Activated T-cell treated with anti-CD3 and anti-CD28 coated beads, Interleukin-2, amount 50 U/mL, for 48 hours (primary cell): ENCODE data around the gene SLC18A2.

ENCODE experiments used
- DNase-seq, 2 experiments: peaks; one replicate each; pipeline ENCODE4 v3.0.0-alpha.2; 2020

The SLC18A2 gene

GRCh38 chr10:117239051-117239450, 1.9 kb upstream of the SLC18A2 start:
- no peak for DNase-seq

GRCh38 chr10:117239721-117240620, 943 bp upstream of the SLC18A2 start:
- DNase-seq: no peak

- DNase-seq: peak; percentile 20 to 22
These were observed 888 bp downstream of the SLC18A2 start for GRCh38 chr10:117241541-117242462.

- no peak for DNase-seq
These were observed 1.5 kb downstream of the SLC18A2 start for GRCh38 chr10:117242463-117242832.

- DNase-seq: no peak
These were observed 6.2 kb downstream of the SLC18A2 start for GRCh38 chr10:117246997-117247671.

- DNase-seq: no peak
These were observed 8.0 kb downstream of the SLC18A2 start for GRCh38 chr10:117248750-117249465.

- no peak for DNase-seq
These were observed 8.7 kb downstream of the SLC18A2 start for GRCh38 chr10:117249493-117250093.

GRCh38 chr10:117250411-117250810, 9.5 kb downstream of the SLC18A2 start:
- DNase-seq: no peak

- DNase-seq: no peak
These were observed 13.0 kb downstream of the SLC18A2 start for GRCh38 chr10:117253908-117254307.

- no peak for DNase-seq
These were observed 13.4 kb downstream of the SLC18A2 start for GRCh38 chr10:117254338-117254737.

GRCh38 chr10:117254774-117255735, 14.1 kb downstream of the SLC18A2 start:
- no peak for DNase-seq

- DNase-seq: no peak
These were observed 15.0 kb downstream of the SLC18A2 start for GRCh38 chr10:117255835-117256460.

GRCh38 chr10:117256910-117257309, 16.0 kb downstream of the SLC18A2 start:
- DNase-seq: no peak

- DNase-seq: no peak
These were observed 16.8 kb downstream of the SLC18A2 start for GRCh38 chr10:117257721-117258120.

- no peak for DNase-seq
These were observed 18.4 kb downstream of the SLC18A2 start for GRCh38 chr10:117259279-117259678.

- DNase-seq: no peak
These were observed 19.2 kb downstream of the SLC18A2 start for GRCh38 chr10:117260084-117260483.

- no peak for DNase-seq
These were observed 20.6 kb downstream of the SLC18A2 start for GRCh38 chr10:117261501-117261900.

GRCh38 chr10:117262291-117262902, 21.5 kb downstream of the SLC18A2 start:
- no peak for DNase-seq

- DNase-seq: no peak
These were observed 22.0 kb downstream of the SLC18A2 start for GRCh38 chr10:117262903-117263293.

- no peak for DNase-seq
These were observed 23.9 kb downstream of the SLC18A2 start for GRCh38 chr10:117264782-117265181.
